Measurements from ENCODE around the gene LRP10. TPM values are rescaled to one million over a fixed set of nuclear protein-coding genes. Genes with fewer than 3 reads are reported as not detected.
A peak's percentile ranks its signal among the peaks of the same experiment; 100 is the strongest.

LRP10 gene
- total RNA-seq, 1 donor from 2014 or later = 171 TPM

GRCh38 chr14:22923746-22924145 is 52.2 kb downstream of the LRP10 start:
- peaks cover 23% of the 10 kb centered on the region for H3K4me1 Mint-ChIP-seq (ENCODE audit: unreplicated experiment)
- H3K9me3 Mint-ChIP-seq (ENCODE audit: unreplicated experiment) = no peaks in the 10 kb centered on the region
- no peaks in the 10 kb centered on the region for H3K27me3 Mint-ChIP-seq (ENCODE audit: unreplicated experiment)
- no peak for TF ChIP-seq CTCF (IDR thresholded peaks at IDR 0.05)
- peaks cover 49% of the 10 kb centered on the region for H3K36me3 Mint-ChIP-seq (ENCODE audit: unreplicated experiment)
- DNase-seq (ENCODE audit: extremely low spot score, unreplicated experiment) = no peak
- no peak overlapping the region for H3K4me3 Mint-ChIP-seq (ENCODE audit: unreplicated experiment)
- no peak overlapping the region for H3K27ac Mint-ChIP-seq (ENCODE audit: unreplicated experiment)

GRCh38 chr14:22925513-22925912 is 54.0 kb downstream of the LRP10 start:
- Mint-ChIP-seq H3K36me3 (ENCODE audit: unreplicated experiment) (peaks cover 43% of the 10 kb centered on the region), H3K9me3 (ENCODE audit: unreplicated experiment) (no peaks in the 10 kb centered on the region), H3K4me1 (ENCODE audit: unreplicated experiment) (peaks cover 16% of the 10 kb centered on the region), H3K4me3 (ENCODE audit: unreplicated experiment) (no peak overlapping the region), H3K27ac (ENCODE audit: unreplicated experiment) (no peak overlapping the region), H3K27me3 (ENCODE audit: unreplicated experiment) (no peaks in the 10 kb centered on the region)
- TF ChIP-seq CTCF (IDR thresholded peaks at IDR 0.05) = no peak
- no peak for DNase-seq (ENCODE audit: extremely low spot score, unreplicated experiment)

GRCh38 chr14:22926316-22926715 is 54.8 kb downstream of the LRP10 start:
- TF ChIP-seq CTCF (IDR thresholded peaks at IDR 0.05) = no peak
- Mint-ChIP-seq H3K27me3 (ENCODE audit: unreplicated experiment) (no peaks in the 10 kb centered on the region), H3K9me3 (ENCODE audit: unreplicated experiment) (no peaks in the 10 kb centered on the region), H3K27ac (ENCODE audit: unreplicated experiment) (peak overlapping the region; percentile 69), H3K4me1 (ENCODE audit: unreplicated experiment) (peaks cover 16% of the 10 kb centered on the region), H3K4me3 (ENCODE audit: unreplicated experiment) (no peak overlapping the region), H3K36me3 (ENCODE audit: unreplicated experiment) (peaks cover 37% of the 10 kb centered on the region)
- DNase-seq (ENCODE audit: extremely low spot score, unreplicated experiment) = no peak

- Mint-ChIP-seq H3K27ac (ENCODE audit: unreplicated experiment) (no peak overlapping the region), H3K36me3 (ENCODE audit: unreplicated experiment) (peaks cover 24% of the 10 kb centered on the region), H3K4me1 (ENCODE audit: unreplicated experiment) (peaks cover 16% of the 10 kb centered on the region), H3K27me3 (ENCODE audit: unreplicated experiment) (no peaks in the 10 kb centered on the region), H3K4me3 (ENCODE audit: unreplicated experiment) (no peak overlapping the region), H3K9me3 (ENCODE audit: unreplicated experiment) (no peaks in the 10 kb centered on the region)
- no peak for DNase-seq (ENCODE audit: extremely low spot score, unreplicated experiment)
- no peak for TF ChIP-seq CTCF (IDR thresholded peaks at IDR 0.05)
Measured at GRCh38 chr14:22928237-22929103, 56.9 kb downstream of the LRP10 start.

- Mint-ChIP-seq H3K9me3 (ENCODE audit: unreplicated experiment) (no peaks in the 10 kb centered on the region), H3K36me3 (ENCODE audit: unreplicated experiment) (peaks cover 19% of the 10 kb centered on the region), H3K4me1 (ENCODE audit: unreplicated experiment) (peaks cover 16% of the 10 kb centered on the region), H3K27ac (ENCODE audit: unreplicated experiment) (no peak within 1 kb of the TSS), H3K27me3 (ENCODE audit: unreplicated experiment) (no peaks in the 10 kb centered on the region), H3K4me3 (ENCODE audit: unreplicated experiment) (no peak within 1 kb of the TSS)
- no peak for TF ChIP-seq CTCF (IDR thresholded peaks at IDR 0.05)
- peak; percentile 99 for DNase-seq (ENCODE audit: extremely low spot score, unreplicated experiment)
Measured at GRCh38 chr14:22929104-22929960, 57.8 kb downstream of the LRP10 start, which contains the start of gene PRMT5. Gene PRMT5, minus strand, starts transcription at chr14:22929376. Its CDS starts 15 bp downstream, at chr14:22929361.
